Measurements from ENCODE around the gene KCTD3.

KCTD3 gene

DNA sequence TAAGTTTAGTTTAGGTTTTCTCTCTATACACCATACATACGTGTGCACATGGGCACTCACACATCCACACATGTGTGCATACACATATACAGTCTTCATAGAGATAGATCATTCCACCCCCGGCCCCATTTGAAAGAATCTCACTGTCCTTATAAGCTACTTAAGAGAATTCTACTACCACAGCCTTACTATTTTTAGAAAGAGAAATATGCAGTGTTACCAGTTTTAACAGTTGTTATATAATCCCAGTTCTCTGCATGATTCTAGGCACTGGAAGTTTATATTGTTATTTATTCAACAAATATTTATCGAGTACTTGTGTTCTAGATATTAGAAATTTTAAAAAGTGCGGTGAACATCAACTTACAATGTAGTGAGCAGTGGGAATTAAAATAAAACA, 41.5 kb downstream of the KCTD3 start:
- DNase-seq (ENCODE audit: low read depth), result no peak
- TF ChIP-seq, protein P1, sequence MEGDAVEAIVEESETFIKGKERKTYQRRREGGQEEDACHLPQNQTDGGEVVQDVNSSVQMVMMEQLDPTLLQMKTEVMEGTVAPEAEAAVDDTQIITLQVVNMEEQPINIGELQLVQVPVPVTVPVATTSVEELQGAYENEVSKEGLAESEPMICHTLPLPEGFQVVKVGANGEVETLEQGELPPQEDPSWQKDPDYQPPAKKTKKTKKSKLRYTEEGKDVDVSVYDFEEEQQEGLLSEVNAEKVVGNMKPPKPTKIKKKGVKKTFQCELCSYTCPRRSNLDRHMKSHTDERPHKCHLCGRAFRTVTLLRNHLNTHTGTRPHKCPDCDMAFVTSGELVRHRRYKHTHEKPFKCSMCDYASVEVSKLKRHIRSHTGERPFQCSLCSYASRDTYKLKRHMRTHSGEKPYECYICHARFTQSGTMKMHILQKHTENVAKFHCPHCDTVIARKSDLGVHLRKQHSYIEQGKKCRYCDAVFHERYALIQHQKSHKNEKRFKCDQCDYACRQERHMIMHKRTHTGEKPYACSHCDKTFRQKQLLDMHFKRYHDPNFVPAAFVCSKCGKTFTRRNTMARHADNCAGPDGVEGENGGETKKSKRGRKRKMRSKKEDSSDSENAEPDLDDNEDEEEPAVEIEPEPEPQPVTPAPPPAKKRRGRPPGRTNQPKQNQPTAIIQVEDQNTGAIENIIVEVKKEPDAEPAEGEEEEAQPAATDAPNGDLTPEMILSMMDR (IDR thresholded peaks at IDR 0.05; ENCODE audit: insufficient read depth, low read depth, low read length, missing control alignments), result no peak
- H3K4me3 ChIP-seq (ENCODE audit: low read length), result no peak overlapping the region

DNA sequence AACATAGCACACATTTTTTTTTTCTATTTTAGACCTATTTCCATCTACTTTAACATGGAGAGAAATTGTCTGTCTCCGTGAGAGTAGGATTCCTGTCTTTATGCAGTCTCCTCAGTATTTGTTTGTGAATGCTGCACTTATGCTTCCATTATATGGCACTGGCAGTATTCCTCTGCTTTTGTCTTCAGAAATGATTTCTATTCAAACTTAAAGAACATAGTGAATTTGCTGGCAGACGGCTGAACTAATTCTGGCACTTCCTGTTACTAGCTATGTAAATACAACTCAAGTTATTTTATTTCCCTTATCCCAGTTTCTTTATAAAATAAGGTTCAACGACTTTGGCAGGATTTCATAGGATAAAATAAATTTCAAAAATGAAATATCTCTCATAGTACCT, 45.3 kb downstream of the KCTD3 start:
- no peak for DNase-seq (ENCODE audit: low read depth)
- TF ChIP-seq, protein P1 (IDR thresholded peaks at IDR 0.05; ENCODE audit: insufficient read depth, low read depth, low read length, missing control alignments), result no peak
- H3K4me3 ChIP-seq (ENCODE audit: low read length), result no peak overlapping the region

DNA sequence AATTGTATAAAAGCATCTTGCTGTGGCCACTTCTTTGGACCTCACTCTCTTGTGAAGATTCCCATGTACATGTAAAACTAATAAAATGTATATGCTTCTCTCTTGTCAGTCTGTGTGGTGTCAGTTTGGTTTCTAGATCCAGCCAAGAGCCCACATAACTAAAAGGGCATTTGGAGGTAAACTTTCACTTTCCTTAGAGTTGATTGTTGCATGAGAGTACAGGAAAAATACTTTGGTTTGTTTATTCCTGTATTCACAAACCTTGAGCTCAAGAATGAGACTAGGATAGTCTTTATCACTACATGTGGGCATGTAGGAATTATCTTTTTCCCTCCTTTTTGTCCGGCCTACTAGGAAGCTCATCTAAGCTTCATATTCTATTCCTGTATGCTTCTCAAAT, 50.9 kb downstream of the KCTD3 start:
- TF ChIP-seq, protein P1 (IDR thresholded peaks at IDR 0.05; ENCODE audit: insufficient read depth, low read depth, low read length, missing control alignments), result no peak
- DNase-seq (ENCODE audit: low read depth), result no peak
- no peak overlapping the region for H3K4me3 ChIP-seq (ENCODE audit: low read length)

DNA sequence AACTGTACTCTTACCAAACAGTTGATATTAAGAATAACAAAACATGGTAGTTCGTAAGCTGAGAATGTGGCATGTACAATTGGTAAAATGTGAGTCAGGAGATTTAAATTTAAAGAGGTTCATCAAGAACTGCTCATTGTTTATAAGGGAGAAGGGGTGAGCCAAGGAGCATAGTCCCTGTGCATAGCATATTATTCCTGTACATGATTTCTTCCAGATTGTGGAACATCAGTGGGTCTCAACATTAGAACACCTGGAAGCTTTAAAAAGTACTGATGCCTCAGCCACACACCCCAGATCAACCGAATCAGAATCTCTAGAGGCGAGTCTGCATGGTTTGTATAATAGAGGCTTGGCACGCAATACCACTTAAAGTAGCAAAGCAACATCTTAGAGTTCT, 56.1 kb downstream of the KCTD3 start:
- TF ChIP-seq, protein P1 (IDR thresholded peaks at IDR 0.05; ENCODE audit: insufficient read depth, low read depth, low read length, missing control alignments), result no peak
- DNase-seq (ENCODE audit: low read depth), result no peak
- no peak overlapping the region for H3K4me3 ChIP-seq (ENCODE audit: low read length)

DNA sequence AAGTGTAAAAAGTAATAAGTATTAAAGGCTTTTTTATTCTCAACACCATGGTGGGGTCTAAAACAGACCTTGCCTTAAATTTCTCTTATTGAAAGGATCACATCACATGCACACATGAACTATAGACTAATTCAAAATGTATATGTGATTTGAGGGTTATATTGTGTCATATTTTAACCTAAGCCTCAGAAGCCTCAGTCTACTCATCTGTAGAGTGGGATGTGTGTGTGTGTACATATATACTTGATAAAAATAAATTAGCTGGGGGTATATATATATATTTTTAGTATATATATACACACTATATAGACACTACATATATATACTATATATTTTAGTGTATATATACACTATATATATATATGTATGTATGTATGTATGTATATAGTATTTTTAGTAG, 58.8 kb downstream of the KCTD3 start:
- no peak overlapping the region for H3K4me3 ChIP-seq (ENCODE audit: low read length)
- no peak for DNase-seq (ENCODE audit: low read depth)
- TF ChIP-seq, protein P1 (IDR thresholded peaks at IDR 0.05; ENCODE audit: insufficient read depth, low read depth, low read length, missing control alignments), result no peak

DNA sequence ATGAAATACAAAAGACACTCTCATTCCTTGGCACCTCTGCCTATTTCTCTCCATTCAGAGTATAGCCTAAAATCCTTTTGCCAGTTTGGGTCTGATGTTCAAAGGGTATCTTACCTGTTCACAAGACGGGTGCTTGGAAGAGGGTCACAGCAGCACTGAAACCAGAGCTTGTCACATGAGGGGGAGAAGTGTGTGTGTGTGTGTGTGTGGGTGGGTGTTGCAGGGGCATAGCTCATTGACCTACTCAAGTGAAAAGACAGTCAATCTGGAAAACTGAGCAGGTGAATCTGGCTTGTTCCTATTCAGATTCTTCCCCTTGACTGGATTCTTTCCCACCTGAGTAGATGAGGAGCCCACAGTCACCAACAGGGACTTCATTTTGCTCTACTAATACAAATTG, 63.9 kb downstream of the KCTD3 start:
- no peak for DNase-seq (ENCODE audit: low read depth)
- H3K4me3 ChIP-seq (ENCODE audit: low read length), result no peak overlapping the region
- TF ChIP-seq, protein P1 (IDR thresholded peaks at IDR 0.05; ENCODE audit: insufficient read depth, low read depth, low read length, missing control alignments), result no peak

DNA sequence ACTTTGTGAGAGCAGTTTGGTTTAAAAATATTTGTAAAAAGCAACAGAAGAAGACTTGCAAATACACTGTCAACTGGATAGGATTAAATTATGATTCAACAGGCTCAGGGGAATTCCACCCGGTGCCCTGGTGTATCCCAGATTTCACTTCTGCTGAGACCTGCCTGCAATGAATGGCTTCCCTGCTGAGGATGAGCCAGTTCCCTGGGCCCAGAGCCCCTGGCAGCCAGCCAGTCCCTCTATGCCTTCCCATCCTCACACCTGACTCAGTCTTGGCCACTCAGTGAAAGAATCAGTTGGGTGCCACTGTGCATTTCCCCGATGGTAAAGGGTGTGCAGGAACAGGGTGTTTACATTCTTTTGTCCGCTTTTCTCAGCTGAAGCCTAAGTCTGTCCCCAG, 64.4 kb downstream of the KCTD3 start:
- H3K4me3 ChIP-seq (ENCODE audit: low read length), result no peak overlapping the region
- TF ChIP-seq, protein P1 (IDR thresholded peaks at IDR 0.05; ENCODE audit: insufficient read depth, low read depth, low read length, missing control alignments), result no peak
- DNase-seq (ENCODE audit: low read depth), result peak; percentile 95
